Neural progenitor cell (in vitro differentiated cells): ENCODE measurements around the gene PLCL1.

ENCODE experiments used
- EZH2phosphoT487 ChIP-seq: fragments of 200-600 bp; sonication (generic); IDR thresholded peaks from 2 replicates; pipeline ENCODE4 v1.6.1; 2017; ENCODE audit warnings: antibody characterized with exemption
- TF ChIP-seq, protein P1 (sequence below): fragments of 200-600 bp; sonication (generic); IDR thresholded peaks from 2 replicates; pipeline ENCODE4 v1.5.1; 2017; ENCODE audit warnings: antibody characterized with exemption, mild to moderate bottlenecking

DNA sequence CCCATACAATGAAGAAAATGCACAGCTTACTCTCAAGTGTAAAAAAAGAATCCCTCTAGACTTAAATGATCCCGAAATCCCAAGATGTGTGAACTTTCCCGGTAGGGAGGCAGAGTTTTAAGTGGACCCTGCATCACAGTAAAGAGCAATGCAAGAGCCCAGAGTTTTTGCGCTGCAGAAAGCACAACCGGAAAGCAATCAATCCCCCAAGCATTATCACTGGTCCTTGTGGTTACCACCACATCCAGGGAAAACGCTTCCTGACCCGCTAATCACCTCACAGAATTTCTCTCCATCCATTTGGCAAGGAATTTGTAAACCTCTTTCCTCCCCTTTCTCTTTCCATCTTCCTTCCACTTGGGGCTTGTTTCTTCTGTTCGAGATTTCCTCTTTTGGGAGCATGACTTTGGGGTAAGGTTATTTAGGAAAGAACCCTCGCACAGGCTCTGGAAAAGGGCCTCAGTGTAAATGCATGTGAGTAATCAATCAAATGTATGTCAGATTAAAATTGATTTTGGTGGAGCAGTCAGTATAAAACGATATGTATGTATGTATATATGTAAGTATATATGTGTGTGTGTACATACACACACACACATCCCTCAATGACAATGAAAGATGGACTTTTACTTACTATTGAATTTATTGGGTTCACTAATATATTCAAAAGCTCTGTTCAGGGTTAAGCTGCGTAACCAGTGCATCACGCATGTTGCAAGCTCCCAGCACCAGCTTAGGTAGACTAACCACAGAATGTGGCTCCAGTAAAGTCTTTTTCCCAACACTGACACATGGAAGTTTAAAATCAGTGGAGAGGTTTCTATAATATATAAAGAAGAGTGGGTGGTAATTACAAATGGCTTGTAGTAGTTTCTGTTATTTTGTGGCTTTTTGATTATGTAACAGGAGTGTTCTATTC lies 1.6 kb downstream of the PLCL1 start:
- TF ChIP-seq, protein P1, sequence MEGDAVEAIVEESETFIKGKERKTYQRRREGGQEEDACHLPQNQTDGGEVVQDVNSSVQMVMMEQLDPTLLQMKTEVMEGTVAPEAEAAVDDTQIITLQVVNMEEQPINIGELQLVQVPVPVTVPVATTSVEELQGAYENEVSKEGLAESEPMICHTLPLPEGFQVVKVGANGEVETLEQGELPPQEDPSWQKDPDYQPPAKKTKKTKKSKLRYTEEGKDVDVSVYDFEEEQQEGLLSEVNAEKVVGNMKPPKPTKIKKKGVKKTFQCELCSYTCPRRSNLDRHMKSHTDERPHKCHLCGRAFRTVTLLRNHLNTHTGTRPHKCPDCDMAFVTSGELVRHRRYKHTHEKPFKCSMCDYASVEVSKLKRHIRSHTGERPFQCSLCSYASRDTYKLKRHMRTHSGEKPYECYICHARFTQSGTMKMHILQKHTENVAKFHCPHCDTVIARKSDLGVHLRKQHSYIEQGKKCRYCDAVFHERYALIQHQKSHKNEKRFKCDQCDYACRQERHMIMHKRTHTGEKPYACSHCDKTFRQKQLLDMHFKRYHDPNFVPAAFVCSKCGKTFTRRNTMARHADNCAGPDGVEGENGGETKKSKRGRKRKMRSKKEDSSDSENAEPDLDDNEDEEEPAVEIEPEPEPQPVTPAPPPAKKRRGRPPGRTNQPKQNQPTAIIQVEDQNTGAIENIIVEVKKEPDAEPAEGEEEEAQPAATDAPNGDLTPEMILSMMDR: no peak
- peak; percentile 17 for TF ChIP-seq EZH2phosphoT487
